Spleen (tissue), 7 donors: Measurements from ENCODE around the gene SLC12A3.
"Not testable (repeated sequence)": the region's sequence is repeated elsewhere in the genome, so short reads cannot be mapped to it uniquely, and the experiment has no call there.

Experiments
- CTCF ChIP-seq, 11 experiments: fragments of 200-600 bp in 7 of 11; fragments of 450-650 bp in 4 of 11; sonication (generic) in 4 of 11; IDR thresholded peaks in 8 of 11; conservative IDR thresholded peaks in 3 of 11; 1 replicate in 7 of 11; 2 replicates in 4 of 11; pipeline versions ENCODE4 v1.4.0 to v1.8.0; 2016 to 2021; ENCODE audit warnings: antibody characterized with exemption in 11 of 11, inconsistent platforms in 4 of 11, mild to moderate bottlenecking in 1 of 11
- POLR2A ChIP-seq, 3 donors: fragments of 450-650 bp; IDR thresholded peaks; one replicate each; pipeline ENCODE4 v1.5.1; 2017; ENCODE audit warnings: antibody characterized with exemption in 3 of 3, mild to moderate bottlenecking in 1 of 3
- donor health status: DM: no; HTN: no; CAD: no; lungs with moderate emphysema.
- donor health status: DM: no; HTN: no; CAD: no.
- donor health status: DM: no; HTN: no; CAD: no.

DNA sequence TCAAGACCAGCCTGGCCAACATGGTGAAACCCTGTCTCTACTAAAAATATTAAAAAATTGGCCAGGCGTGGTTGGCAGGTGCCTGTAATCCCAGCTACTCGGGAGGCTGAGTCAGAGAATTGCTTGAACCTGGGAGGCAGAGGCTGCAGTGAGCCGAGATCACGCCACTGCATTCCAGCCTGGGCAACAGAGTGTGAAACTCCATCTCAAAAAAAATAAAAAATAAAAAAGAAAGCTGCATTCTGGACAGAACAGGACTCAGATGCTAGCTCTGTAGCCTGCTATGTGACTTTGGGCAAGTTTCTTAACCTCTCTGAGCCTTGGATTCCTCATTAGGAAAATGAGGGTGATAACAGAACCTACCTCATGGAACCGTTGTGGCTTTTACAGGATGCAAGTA lies 3.8 kb downstream of the SLC12A3 start:
- not testable (repeated sequence) for TF ChIP-seq CTCF (IDR thresholded peaks at IDR 0.05 in 8 of 11, conservative IDR thresholded peaks at IDR 0.05 in 3 of 11); POLR2A (IDR thresholded peaks at IDR 0.05)
